LHCN-M2 (cell line): ENCODE results near the gene OPN1LW. TPM values are rescaled to one million over a fixed set of nuclear protein-coding genes. Genes with fewer than 3 reads are reported as not detected.

Experiments used
- total RNA-seq: library from RNA; depleted of rRNA; stranded (reverse); fragments of >200 nt; gene quantifications from 2 replicates; pipeline ENCODE4 v1.2.3, GENCODE V29; 2014; rRNA removed

The OPN1LW gene
- total RNA-seq, 1 experiment from 2014 or later = not detected

Other genes with a start within 250 kb of the OPN1LW start
- not detected in 2 replicates for gene AVPR2, start 239.6 kb upstream of the OPN1LW start, total RNA-seq
- gene ARHGAP4, start 218.0 kb upstream of the OPN1LW start, total RNA-seq = 4.1 and 15.2 TPM in 2 replicates
- gene NAA10, start 209.2 kb upstream of the OPN1LW start, total RNA-seq = 160 and 164 TPM in 2 replicates
- 0.40 TPM in 1 of 2 replicates, not detected in the other for gene RENBP, start 199.6 kb upstream of the OPN1LW start, total RNA-seq
- 36.8 and 37.4 TPM in 2 replicates for gene HCFC1, start 172.4 kb upstream of the OPN1LW start, total RNA-seq
- gene TMEM187, start 171.5 kb upstream of the OPN1LW start, total RNA-seq = 8.9 and 9.0 TPM in 2 replicates
- 135 and 149 TPM in 2 replicates for gene IRAK1, start 124.3 kb upstream of the OPN1LW start, total RNA-seq
- gene MECP2, start 46.5 kb upstream of the OPN1LW start, total RNA-seq = 23.8 and 23.9 TPM in 2 replicates
- not detected in 2 replicates for gene OPN1MW, start 38.4 kb downstream of the OPN1LW start, total RNA-seq
- not detected in 2 replicates for gene OPN1MW2, start 75.5 kb downstream of the OPN1LW start, total RNA-seq
- not detected in 2 replicates for gene OPN1MW3, start 113.3 kb downstream of the OPN1LW start, total RNA-seq
- gene TEX28, start 150.9 kb downstream of the OPN1LW start, total RNA-seq = not detected in 2 replicates
- not detected in 2 replicates for gene TKTL1, start 151.6 kb downstream of the OPN1LW start, total RNA-seq
- gene FLNA, start 230.4 kb downstream of the OPN1LW start, total RNA-seq = 1,374 and 1,654 TPM in 2 replicates
- 67.0 and 77.3 TPM in 2 replicates for gene EMD, start 235.1 kb downstream of the OPN1LW start, total RNA-seq